ENCODE results near the gene DKK1.
"Not testable (repeated sequence)": the region's sequence is repeated elsewhere in the genome, so short reads cannot be mapped to it uniquely, and the experiment has no call there.

The DKK1 gene

GRCh38 chr10:52359441-52359840 lies 45.4 kb downstream of the DKK1 start:
- no peak for FAIRE-seq
- no peak for DNase-seq (ENCODE audit: extremely low spot score, insufficient read length, low read depth)

- not testable (repeated sequence) for FAIRE-seq; DNase-seq (ENCODE audit: extremely low spot score, insufficient read length, low read depth)
These were observed 51.7 kb downstream of the DKK1 start for GRCh38 chr10:52365547-52366432.

Data from GM18507 (cell line).